Stimulated activated CD8-positive, alpha-beta memory T cell treated with anti-CD3 and anti-CD28 coated beads, Interleukin-2, amount 100 ng/mL, for 48 hours (primary cell): ENCODE results near the gene MYOG.
A peak's percentile ranks its signal among the peaks of the same experiment; 100 is the strongest.

Source experiments
- DNase-seq, 2 donors: peaks; one replicate each; pipeline ENCODE4 v3.0.0-alpha.2; 2020; ENCODE audit warnings: low read depth in 2 of 2

The MYOG gene

DNA sequence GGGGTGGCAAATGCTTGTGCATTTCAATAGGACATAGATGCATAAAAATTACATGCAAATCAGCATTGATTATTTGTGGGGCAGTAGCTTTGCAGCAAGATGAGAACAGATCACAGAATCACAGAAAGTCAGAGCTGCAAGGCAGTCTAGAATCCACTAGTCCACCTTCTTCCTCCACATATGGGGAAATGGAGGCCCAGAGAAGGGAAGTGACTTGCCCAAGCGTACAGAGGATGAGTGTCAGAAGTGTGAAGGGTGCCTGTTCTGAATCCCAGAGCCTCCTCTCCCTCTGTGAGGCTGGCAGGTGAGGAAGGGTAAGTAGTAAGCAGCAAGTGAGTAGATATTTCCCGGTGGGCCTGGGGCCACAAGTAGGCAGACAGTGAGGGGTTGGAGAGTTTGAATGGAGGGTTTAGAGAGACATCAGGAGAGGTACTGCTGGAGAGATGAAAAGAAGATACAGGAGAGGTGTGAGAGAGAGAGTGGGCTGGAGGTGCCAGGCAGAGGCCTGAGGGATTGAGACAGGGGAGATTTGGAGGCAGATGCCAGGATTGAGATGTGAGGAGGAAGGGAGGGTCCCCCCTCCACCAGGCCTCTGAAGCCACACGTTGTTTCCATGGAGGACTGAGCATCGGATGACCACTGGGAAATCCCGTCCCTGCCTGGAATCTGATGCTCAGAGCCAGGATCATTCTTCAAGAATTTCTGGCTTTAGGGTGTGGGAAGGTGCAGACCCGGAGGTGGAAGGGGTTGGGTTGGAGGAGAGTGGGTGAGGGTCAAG is 4.8 kb upstream of the MYOG start:
- no peak for DNase-seq

DNA sequence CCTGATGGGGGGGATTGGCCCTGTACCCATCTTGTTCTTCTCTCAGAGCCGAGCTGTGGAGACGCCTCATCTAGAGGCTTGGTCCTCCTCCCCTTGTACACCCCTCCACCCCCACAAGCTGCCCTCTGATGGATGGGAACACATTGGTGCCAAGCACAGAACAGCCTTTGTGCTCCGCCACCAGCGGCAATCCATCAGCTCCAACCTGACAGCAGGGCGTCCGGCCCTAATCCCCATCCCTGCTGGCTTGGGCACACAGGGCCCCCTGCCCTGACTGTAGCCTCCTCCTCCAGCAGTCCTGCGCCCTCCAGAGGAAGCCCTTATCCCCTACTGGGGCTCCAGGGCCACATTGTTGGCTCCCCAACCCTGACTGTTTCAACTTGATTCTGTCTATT is 3.8 kb upstream of the MYOG start:
- DNase-seq, result no peak

DNA sequence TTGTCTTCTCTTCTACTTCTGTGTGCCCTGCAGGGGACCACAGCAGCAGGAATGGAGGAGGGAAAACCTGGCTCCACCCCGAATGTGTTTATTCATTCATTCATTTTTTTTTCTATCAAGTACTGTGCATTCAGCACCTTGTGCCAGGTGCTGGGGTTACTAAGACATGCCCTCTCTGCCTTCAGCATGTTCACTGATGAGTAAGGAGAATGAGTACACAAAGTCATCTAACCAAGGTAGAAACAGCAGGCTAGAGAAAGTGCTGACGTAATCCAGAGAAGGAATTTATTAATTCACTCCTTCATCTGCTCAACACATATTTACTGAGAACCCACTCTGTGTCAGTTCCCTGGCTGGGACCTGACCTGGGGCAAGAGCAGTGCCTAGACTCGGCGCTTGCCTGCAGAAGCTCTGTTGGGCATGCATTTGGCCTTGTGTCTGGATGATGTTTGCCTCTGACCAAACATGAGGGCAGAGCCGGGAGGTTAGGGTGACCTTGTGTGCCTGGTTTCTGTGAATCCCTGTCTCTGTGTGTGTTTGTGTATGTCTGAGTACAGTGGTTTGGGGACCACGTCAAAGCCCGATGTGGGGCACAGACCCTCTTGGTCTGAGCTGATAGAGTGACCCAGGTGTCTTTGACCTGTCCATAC is 3.3 kb upstream of the MYOG start:
- no peak for DNase-seq

DNA sequence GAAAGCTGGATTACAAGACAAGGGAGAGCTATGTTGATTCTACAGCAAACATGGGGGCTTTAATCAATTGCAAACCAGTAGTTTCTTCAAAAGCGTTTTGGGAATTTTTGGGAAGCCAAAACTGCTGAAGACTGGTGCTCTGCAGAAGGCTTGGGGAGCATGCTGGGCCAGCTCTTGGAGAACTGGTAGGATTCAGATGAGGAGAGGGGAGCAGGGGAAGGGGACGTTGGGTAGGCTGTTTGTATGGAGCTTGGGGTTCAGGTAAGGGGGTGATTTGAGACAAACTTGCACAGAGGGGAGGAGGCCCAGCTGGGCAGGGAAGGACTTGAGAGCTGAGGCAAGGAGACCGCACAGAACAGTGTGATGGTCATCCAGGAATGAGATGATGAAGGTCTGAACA is 2.6 kb upstream of the MYOG start:
- no peak for DNase-seq

DNA sequence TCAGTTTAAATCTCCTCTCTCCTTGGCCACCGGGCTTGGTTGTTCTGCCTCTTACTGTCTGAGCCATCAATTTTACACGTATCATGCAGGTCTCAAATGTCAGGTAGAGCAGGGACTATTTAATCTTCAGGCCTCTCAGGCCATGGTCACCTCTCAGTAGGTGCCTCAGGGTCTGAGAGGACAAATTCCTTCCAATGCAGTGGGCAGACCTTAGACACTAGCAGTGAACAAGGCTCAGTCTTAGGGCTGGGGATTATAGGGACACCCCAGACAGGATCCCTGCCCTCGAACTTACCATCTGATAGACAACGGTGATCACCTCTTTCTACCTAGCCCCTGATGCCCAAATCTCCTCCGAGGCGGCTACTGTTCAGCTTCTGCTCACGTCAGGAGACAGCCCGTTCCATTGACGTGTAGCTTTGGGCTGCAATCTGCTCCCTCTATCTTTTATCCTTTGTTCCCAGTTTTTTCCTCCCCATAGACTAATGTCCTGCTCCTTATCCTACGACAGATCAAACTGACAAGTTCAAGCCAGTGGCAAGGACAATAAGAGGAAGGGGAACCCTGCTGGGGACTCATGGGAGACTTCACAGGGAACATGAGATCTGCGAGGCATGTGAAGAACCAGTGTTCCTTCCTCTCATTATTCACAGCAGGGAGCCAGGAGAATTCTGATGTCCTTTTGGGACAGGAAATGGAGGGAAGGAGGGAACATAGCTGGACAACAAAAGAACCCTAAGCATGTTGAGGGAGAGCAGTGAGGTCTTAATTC is 1.4 kb upstream of the MYOG start:
- no peak for DNase-seq

DNA sequence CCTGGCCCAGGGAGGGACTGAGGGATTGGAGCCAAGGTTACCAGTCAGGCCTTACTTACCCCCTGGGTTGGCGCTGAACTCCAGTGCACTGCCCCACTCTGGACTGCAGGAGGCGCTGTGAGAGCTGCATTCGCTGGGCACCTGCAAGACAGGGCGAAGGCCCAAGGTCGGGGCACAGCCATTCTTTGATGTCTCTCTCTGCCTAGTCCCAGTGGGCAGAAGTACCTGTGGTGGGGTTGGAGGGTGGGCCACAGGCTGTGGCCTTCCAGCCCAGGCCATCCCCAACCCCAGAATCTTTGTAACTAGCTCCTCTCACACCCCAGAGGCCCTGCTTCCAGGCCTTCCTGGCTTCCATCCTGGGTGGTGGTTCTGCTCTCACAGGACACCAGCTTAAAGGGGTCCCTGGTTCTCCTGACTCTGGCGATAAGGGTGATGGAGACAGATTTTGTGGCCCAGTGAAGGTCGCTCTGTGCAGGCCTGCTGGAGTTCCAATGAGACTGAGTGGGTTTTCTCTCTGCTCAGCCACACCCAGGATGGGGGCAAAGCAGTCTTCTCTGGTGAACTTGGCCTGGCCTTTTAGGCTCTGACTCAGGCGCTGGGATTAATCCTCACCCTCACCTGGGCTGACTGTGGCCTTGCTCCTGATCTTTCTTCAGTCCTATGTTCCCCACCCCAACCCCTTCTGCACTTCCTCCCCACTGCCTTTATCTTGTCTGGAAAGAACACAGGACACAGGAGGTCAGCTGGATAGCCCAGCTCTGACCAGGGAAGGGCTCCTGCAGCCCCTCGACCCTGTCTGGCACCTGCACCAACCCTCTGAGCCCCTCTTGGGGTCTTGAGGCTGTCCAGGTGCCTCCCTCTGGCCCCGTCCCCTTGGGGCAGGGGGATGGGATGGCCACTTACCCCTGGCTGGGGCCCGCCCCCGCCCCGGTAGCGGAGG is 954 bp downstream of the MYOG start:
- peak in 1 of 2 donors; percentile 29 for DNase-seq

DNA sequence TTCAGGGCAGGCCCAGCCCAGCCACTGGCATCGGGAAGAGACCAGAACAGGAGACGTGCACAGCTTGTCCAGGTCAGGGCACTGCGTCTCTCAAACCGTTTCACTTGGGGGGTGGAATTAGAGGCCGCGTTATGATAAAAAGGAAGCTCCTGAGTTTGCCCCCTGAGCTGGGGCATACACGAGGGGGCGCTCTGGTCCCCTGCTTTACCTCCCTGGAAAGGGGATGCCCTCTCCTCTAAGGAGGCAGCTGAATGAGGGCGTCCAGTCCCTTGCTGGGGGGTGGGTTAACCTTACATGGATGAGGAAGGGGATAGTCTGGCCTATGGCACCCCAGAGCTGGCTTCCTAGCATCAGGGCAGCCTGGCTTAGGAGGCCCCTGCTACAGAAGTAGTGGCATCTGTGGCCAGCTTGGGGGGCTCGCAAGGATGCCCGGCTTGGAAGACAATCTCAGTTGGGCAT is 2.3 kb downstream of the MYOG start:
- no peak for DNase-seq

DNA sequence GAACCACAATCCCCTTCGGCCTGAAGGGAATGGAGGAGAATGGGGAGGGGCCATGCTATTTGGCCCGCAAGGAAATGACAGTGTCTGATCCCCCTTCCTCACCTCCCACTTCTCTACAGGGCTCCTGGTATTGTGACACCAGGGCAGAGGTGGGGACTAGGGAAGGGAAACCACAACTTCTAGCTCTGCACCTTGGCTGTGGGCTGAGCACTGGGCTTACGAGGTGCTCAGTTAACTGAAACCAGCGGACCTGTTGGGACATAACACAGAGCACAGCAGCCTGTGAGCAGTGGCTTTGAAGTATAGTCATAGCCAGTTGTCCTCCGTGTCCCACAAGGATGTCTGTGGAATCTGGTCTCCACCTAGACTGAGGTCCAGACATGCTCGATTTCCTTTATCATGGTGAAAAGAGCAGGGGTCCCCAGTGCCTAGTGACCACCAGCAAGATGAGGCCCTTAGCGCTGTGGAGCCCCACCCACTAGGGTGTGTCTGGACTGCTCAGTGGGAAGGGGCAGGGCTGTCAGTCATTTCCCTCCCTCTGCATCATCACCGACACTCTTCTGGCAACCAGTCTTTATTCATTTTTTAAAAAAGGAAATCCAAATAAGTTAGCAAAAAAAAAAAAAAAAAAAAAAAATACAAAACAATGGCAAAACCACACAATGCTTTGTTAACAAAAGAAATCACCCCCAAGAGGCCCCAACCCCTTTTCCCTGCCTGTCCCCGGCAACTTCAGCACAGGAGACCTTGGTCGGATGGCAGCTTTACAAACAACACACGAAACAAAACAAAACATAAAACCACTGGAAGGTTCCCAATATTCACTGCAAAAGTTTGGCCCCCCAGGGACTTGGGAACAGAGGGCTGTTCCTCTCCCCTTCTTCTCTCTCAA is 3.0 kb downstream of the MYOG start:
- DNase-seq, result no peak

DNA sequence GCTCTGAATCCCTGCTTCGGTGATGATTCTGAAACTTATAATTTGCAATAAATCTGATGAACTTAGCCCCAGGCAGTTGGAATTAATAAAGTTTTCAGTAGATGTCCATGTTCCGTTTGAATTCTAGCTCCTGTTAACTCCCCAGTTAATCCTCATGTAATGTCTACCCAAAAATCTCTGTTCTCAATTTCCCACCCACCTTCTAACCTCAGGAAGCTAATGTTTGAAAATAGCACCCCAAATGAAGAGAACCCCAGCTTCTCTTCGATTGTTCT is 3.6 kb downstream of the MYOG start:
- no peak for DNase-seq

DNA sequence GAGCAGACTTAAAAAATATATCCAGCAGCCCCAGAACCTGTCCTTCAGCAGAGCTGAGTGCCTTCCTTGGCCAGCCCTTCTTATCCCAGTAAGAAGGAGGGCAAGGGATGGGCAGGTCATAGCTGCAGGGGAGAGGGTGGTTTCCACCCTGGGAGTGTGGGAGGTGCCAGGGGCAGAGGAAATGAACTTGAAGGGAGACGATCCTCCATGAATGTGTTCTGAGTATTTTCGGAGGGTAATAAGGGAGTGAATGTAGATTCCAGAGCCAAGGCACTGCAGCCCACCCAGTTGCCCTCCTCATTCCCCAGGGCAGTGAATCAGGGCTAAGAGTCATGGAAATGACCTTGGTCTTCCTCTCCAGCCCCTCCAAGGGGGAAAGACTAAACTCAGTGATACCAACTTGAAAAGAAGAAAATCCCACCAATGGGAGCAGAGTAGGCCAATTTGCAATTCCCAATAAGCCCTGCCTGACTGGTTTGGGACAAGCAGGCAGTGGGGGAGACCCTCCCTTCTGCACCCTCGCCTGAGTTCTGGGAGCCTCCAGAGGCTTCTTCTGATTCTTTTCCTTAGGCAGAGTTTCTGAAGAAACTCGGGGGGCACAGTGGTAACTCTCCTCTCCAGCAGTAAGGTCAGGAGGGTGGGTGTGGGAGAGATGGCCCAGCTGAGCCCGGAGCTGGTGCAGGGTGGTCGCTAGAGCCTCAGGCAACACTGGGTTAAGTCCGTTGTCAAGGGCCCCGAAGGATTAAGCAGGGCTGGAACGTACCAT is 4.2 kb downstream of the MYOG start:
- no peak for DNase-seq

DNA sequence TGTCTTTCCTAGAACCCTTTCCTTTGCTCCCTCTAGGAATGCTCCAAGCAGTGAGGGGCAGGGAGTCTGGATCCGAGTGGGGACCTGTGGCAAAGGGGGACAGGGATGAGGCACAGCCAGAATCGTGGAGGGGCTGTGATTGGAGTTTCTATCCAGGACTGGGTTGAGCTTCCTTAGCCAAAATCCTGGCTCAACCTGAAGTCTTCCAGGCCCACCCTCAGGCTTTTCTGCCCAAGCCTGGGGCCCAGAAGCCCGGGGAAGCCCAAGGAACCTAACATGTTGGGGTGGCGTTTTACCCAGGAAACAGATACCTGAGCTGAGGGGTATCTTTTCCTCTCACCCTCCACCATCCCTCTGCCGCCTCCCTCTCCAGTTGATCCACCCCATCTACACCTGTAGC is 5.4 kb downstream of the MYOG start:
- no peak for DNase-seq

DNA sequence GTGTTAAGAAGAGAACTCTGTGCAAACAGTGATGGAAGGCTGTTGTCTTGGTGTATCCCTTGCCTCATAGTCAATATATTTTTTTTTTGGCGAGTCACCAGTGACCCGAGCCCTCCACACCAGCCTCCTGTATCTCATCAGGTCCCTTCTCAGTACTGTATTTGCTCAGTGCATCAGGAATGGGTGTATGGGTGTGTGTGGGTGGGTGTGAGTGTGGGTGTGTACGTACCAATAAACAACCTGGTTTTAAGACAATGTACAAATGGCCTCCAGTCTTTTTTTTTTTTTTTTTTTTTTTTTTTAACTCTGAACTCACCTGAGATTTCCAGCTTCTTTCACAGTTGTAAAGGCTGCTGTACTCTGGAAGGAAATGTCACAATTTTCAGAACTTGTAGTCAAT is 7.3 kb downstream of the MYOG start:
- no peak for DNase-seq

DNA sequence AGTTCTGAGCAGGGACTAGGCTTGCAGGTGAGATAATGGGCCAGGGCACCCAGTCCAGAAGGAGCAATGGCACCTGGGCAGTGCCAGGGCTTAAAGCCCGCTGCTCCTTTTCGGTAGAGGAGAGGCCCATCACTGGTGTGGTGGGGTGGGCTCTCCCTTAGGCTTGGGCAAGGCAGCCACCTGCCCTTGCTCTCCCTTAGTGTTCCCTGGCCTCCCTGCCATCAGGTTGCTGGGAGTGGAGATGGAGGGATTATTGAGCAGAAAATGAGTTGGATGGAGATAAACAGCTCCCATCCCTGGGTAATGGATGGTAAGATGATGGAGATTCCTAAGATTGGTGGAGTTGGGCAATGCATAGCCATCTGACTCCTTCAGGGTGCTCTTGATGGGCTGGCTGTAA is 7.9 kb downstream of the MYOG start:
- DNase-seq, result no peak

DNA sequence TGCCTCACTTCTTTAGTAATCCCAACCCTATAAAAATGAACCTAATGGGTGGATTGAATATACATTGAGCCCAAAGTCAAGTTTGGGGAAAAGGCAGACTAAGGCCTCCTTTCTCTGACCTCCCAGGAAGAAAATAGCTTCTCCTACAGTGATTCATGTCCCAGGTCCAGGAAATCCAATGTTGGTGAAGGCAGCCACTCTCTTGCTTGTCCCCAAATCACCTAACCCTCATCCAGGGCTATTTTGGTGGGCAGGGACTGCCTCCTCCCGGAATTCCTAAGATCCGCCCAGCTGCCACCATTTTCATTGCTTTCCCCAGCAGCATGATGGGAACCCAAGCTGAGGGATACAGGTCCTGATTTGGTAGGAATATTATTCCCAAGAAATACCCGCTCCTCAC is 8.4 kb downstream of the MYOG start:
- no peak for DNase-seq

DNA sequence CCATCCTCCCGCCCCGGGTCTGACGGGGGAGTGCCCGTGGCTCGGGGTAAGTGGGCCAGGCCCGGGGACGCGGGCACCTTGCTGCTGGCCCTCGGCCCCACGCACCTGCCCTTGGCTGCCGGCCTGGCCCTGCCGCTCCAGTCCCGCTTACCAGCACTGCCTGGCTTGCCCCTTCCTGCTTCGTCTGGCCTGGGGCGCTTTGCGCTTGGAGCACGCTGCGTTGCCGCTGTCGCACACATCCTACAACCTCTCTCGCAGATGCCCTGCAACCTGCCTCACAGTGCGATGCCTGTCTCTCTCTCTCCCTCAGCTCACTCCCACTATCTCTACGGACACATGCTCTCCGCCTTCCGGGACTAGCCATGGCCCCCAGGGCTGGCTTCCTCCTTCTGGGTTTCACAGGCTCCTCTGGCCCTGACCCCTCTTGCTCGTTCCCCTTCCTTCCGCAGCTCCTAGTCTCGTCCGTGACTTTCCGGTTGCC is 9.7 kb downstream of the MYOG start:
- DNase-seq, result no peak

DNA sequence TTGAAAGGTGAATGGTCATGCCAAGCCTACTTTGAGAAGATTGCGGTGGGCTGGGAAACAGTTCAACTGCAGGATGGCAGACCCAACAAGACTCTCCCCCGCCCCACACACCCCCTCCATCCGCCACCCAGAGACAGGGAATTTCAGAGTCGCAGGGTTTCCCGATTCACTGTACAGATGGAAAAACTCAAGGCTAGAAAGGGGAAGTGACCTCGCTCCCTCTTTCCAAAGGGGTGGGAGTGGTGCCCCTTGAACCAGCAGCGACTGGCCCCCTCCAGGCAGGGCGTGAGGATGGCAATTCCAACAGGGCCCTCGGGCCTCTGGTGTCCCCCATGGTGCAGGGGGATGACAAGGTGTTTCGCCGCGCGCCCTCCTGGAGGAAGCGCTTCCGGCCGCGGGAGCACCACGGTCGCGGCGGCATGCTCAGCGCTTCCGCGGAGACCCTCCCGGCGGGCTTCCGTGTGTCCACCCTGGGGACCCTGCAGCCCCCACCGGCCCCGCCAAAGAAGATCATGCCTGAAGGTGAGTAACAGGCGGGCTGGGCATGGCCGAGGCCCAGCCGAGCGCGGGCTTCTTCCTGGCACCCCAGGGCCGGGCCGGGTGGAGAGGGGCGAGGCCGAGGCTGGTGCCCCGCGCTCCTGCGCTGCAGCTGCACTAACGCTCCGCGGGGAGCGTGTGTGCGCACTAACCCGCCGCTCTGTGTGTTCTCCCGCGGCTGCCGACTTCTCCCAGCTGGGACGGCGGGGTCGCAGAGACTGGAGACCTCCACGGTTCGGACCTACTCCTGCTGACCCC is 10.4 kb downstream of the MYOG start:
- DNase-seq, result no peak

DNA sequence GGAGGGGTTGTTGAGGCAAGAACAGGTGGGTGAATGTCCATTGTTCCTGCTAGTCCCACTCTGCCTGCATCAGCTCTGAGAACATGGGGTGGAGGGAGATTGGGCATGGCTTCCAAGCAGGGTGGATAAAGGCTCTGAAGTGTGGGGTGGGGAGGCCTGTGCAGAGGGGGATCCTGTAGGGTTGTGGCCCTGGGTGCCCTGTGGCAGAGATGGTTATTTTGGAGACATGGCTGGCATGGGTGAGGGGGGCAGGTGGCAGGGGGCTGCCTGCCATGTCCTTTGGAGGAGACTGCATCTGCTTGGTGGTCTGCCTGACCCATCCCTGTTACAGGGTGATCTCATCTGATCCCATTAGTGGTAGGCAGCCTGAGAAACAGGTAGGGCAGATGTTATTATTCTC is 11.2 kb downstream of the MYOG start:
- no peak for DNase-seq

DNA sequence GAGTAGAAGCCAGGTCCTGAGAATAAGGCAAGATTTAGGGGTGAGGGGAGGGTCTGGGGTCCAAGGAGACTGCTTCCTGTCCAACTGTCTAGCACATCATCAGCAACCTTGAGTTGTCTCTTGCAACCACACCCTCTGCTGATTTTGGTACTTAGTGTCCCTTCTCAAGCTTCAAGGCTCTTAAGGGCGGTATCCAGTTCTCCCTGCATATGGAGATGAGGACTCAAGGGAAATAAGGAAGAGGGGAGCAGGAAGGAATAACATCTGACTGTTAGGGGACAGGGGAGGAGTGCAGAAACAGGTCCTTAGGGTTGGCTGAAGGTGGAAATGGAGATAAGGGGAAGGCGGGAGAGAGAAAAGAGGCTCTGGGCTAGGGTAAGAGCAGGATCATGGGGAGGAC is 12.3 kb downstream of the MYOG start:
- no peak for DNase-seq

DNA sequence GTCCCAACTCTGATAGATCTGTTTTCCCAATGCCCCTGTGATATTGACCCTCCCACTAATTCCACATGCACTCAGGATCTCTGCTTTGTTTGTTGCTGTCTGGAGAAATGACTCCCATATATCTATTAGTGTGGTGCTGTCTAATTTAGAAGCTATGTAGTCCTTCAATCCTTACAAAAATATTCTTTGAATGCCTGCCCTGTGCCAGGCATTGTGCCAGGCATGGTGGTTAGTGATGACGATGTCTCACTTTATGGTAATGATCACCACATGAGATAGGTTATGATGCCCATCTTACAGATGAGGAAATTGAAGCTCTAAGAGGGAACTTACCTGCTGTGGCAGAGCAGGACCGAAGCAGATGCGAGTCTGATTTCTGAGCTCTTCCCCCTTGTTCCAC is 12.9 kb downstream of the MYOG start:
- DNase-seq, result no peak
